Glutamatergic neuron (in vitro differentiated cells): ENCODE results near the gene SOX13. TPM values are rescaled to one million over a fixed set of nuclear protein-coding genes. Genes with fewer than 3 reads are reported as not detected.

Experiments used
- DNase-seq: peaks from one replicate; pipeline ENCODE4 v3.0.0; 2022
- H3K27ac Mint-ChIP-seq: one replicate; pipeline ENCODE4 v1.8.0; 2020; ENCODE audit warnings: mild to moderate bottlenecking, mixed read lengths, inconsistent platforms; ENCODE audit not compliant: unreplicated experiment
- H3K27me3 Mint-ChIP-seq: one replicate; pipeline ENCODE4 v1.8.0; 2020; ENCODE audit warnings: mild to moderate bottlenecking, moderate library complexity, mixed read lengths, inconsistent platforms; ENCODE audit not compliant: unreplicated experiment
- H3K36me3 Mint-ChIP-seq: one replicate; pipeline ENCODE4 v1.8.0; 2020; ENCODE audit warnings: mild to moderate bottlenecking, mixed read lengths, inconsistent platforms; ENCODE audit not compliant: unreplicated experiment
- H3K4me1 Mint-ChIP-seq: one replicate; pipeline ENCODE4 v1.8.0; 2020; ENCODE audit warnings: mild to moderate bottlenecking, low read depth, mixed read lengths, inconsistent platforms; ENCODE audit not compliant: unreplicated experiment
- H3K4me3 Mint-ChIP-seq: one replicate; pipeline ENCODE4 v1.8.0; 2020; ENCODE audit warnings: mild to moderate bottlenecking, mixed read lengths, inconsistent platforms; ENCODE audit not compliant: unreplicated experiment
- H3K9me3 Mint-ChIP-seq: one replicate; pipeline ENCODE4 v1.8.0; 2020; ENCODE audit warnings: mild to moderate bottlenecking, moderate library complexity, mixed read lengths, inconsistent platforms; ENCODE audit not compliant: unreplicated experiment
- CTCF ChIP-seq: fragments of 200-600 bp; sonication (generic); IDR thresholded peaks from one replicate; pipeline ENCODE4 v1.5.0; 2021; ENCODE audit not compliant: partially characterized antibody, unreplicated experiment
- total RNA-seq: library from RNA; stranded (reverse); fragmentation: NEBNext Ultra II Directional; extraction: Animal tissue kit (Norgen Biotek cat#: 25700); gene quantifications from one replicate; pipeline ENCODE4 v1.2.1, GENCODE V29; 2021; ENCODE audit not compliant: unreplicated experiment

Gene SOX13
- total RNA-seq, 1 donor from 2014 or later, result 2.2 TPM

- DNase-seq, result peak; percentile 58
- peaks cover 2% of the 10 kb centered on the region for H3K27me3 Mint-ChIP-seq
- H3K4me1 Mint-ChIP-seq, result peaks cover 8% of the 10 kb centered on the region
- no peak overlapping the region for H3K4me3 Mint-ChIP-seq
- no peak for TF ChIP-seq CTCF
- H3K9me3 Mint-ChIP-seq, result peaks cover 7% of the 10 kb centered on the region
- H3K27ac Mint-ChIP-seq, result no peak overlapping the region
- H3K36me3 Mint-ChIP-seq, result no peaks in the 10 kb centered on the region
Observed at GRCh38 chr1:204084247-204084772, 11.4 kb downstream of the SOX13 start.

- peaks cover 7% of the 10 kb centered on the region for H3K9me3 Mint-ChIP-seq
- no peak for DNase-seq
- peaks cover 2% of the 10 kb centered on the region for H3K27me3 Mint-ChIP-seq
- H3K36me3 Mint-ChIP-seq, result no peaks in the 10 kb centered on the region
- H3K4me1 Mint-ChIP-seq, result peaks cover 6% of the 10 kb centered on the region
- no peak for TF ChIP-seq CTCF
- H3K4me3 Mint-ChIP-seq, result no peak overlapping the region
- no peak overlapping the region for H3K27ac Mint-ChIP-seq
Observed at GRCh38 chr1:204085876-204086275, 13.0 kb downstream of the SOX13 start.

DNA sequence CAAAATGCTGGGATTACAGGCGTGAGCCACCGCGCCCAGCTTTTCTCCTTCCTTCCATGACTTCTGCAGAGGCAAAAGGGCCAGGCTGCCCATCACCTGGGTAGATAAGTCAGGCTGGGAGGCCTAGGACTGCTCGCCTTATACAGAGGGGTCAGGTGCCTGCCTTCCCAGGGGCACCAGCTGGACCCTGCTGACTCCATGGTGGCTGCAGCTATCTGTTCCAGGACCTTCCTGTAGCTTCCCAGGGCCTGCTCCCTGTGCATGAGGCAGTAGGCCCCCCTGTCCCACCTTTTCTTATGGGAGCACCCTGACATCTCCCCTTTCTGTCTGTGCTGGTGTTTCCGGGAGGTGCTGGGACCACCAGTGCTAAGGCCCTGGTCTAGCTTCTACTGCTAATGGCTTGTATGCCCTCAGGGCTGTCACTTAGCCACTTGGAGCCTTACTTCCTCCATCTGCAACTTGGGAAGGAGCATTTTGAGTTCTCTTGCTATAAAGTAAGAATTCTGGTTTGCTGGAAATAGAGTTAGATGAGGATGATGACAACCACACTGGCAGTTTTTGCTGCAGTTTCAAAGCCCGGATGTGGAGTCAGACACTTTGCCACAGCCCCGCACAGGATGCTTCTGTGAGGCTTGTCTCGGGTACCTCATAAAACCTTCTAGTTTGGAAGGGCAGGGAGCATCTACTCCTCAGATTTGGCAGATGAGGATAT is 14.4 kb downstream of the SOX13 start:
- H3K27ac Mint-ChIP-seq, result no peak overlapping the region
- no peaks in the 10 kb centered on the region for H3K27me3 Mint-ChIP-seq
- no peak overlapping the region for H3K4me3 Mint-ChIP-seq
- TF ChIP-seq CTCF, result no peak
- H3K36me3 Mint-ChIP-seq, result no peaks in the 10 kb centered on the region
- peaks cover 7% of the 10 kb centered on the region for H3K9me3 Mint-ChIP-seq
- H3K4me1 Mint-ChIP-seq, result peaks cover 7% of the 10 kb centered on the region
- no peak for DNase-seq

DNA sequence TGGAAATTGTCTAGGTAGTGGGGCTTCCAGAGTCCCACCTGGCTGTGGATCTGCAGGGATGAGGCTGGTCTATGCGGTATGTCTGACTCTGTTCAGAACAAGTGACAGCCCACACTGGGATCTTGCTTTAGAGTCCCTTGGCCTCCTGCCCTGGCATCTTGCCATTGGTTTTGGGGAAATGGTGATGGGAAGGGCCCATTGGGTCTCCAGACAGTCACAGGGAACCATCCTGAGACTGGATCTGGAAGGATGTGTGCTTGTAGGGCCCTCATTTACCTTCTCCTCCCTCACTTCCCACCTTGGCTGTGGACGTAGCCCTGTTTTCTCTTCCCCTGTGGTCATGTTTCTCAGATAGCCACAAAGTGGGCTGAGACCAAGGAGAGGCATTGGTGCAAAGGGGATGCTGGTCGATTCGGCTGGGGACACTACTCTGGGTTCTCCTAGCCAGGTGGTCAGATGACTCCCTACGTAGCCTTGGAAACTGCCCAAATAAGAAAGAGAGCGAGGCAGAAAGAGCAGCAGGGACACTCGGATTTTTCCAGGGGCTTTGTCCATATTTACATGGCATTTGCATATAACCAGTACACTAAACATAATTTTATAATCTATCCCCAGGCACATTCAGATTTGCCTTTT is 15.1 kb downstream of the SOX13 start:
- DNase-seq, result no peak
- no peak overlapping the region for H3K27ac Mint-ChIP-seq
- no peaks in the 10 kb centered on the region for H3K27me3 Mint-ChIP-seq
- no peak for TF ChIP-seq CTCF
- H3K9me3 Mint-ChIP-seq, result peaks cover 5% of the 10 kb centered on the region
- H3K4me3 Mint-ChIP-seq, result no peak overlapping the region
- H3K4me1 Mint-ChIP-seq, result peaks cover 7% of the 10 kb centered on the region
- no peaks in the 10 kb centered on the region for H3K36me3 Mint-ChIP-seq

DNA sequence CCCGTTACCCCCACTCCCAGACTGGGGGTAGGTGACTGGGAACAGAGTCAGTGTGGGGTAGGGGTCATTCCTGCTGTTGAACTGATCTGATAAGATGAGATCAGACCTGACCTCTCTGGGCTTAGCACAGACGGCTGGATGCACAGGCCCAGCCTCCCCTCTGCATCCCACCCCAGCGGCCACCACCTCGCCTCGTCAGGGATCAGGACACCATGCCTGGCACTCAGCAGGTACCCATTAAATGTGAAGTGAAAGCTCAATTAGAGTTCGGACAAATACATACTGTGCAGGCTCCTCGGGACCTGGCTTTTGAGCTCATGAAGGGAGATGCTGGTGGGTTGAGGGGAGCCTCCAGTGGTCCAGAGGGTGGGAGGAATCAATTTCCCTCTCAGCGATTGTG is 15.7 kb downstream of the SOX13 start:
- Mint-ChIP-seq H3K9me3 (peaks cover 4% of the 10 kb centered on the region), H3K4me3 (no peak overlapping the region), H3K4me1 (peaks cover 7% of the 10 kb centered on the region), H3K36me3 (no peaks in the 10 kb centered on the region), H3K27ac (no peak overlapping the region), H3K27me3 (no peaks in the 10 kb centered on the region)
- no peak for TF ChIP-seq CTCF
- no peak for DNase-seq
